ENCODE data around the gene ESYT1. TPM values are rescaled to one million over a fixed set of nuclear protein-coding genes. Genes with fewer than 3 reads are reported as not detected.
A peak's percentile ranks its signal among the peaks of the same experiment; 100 is the strongest.

Gene ESYT1
- polyA plus RNA-seq, 3 donors from 2014 or later = 217 to 502 (median 273) TPM

- Mint-ChIP-seq H3K27ac (peak overlapping the region in 3 of 6 donors; percentile 2 to 24 (median 18)), H3K4me3 (peak overlapping the region in 1 of 5 donors; percentile 2), H3K36me3 (no peaks in the 10 kb centered on the region), H3K27me3 (ENCODE audit: low read depth in 3 of 3) (peaks cover 5 to 21% (median 8%) of the 10 kb centered on the region in 3 donors), H3K9me3 (no peaks in the 10 kb centered on the region), H3K4me1 (peaks cover 38 to 43% of the 10 kb centered on the region in 2 donors)
- no peak for DNase-seq
Observed at GRCh38 chr12:56124133-56124532, 3.9 kb upstream of the ESYT1 start.

GRCh38 chr12:56126732-56127239 lies 1.3 kb upstream of the ESYT1 start:
- Mint-ChIP-seq H3K27me3 (ENCODE audit: low read depth in 3 of 3) (peaks cover 7 to 21% (median 10%) of the 10 kb centered on the region in 3 donors), H3K4me1 (peaks cover 51 to 61% of the 10 kb centered on the region in 2 donors), H3K27ac (peak overlapping the region; percentile 94 to 98 (median 97)), H3K9me3 (no peaks in the 10 kb centered on the region), H3K4me3 (peak overlapping the region; percentile 50 to 99 (median 97)), H3K36me3 (peaks cover 13 to 20% (median 13%) of the 10 kb centered on the region in 3 donors)
- DNase-seq = no peak

GRCh38 chr12:56127485-56127887 lies 581 bp upstream of the ESYT1 start:
- Mint-ChIP-seq H3K27me3 (ENCODE audit: low read depth in 3 of 3) (peaks cover 7 to 21% (median 10%) of the 10 kb centered on the region in 3 donors), H3K27ac (peak overlapping the region; percentile 94 to 98 (median 97)), H3K9me3 (no peaks in the 10 kb centered on the region), H3K4me3 (peak overlapping the region; percentile 93 to 99 (median 98)), H3K36me3 (peaks cover 19 to 27% (median 20%) of the 10 kb centered on the region in 3 donors), H3K4me1 (peaks cover 55 to 68% of the 10 kb centered on the region in 2 donors)
- no peak for DNase-seq

GRCh38 chr12:56128670-56129205 lies 671 bp downstream of the ESYT1 start:
- peak overlapping the region; percentile 94 to 98 (median 97) for H3K27ac Mint-ChIP-seq
- peaks cover 57 to 67% of the 10 kb centered on the region in 2 donors for H3K4me1 Mint-ChIP-seq
- peak overlapping the region; percentile 93 to 99 (median 98) for H3K4me3 Mint-ChIP-seq
- peaks cover 10 to 21% (median 11%) of the 10 kb centered on the region in 3 donors for H3K27me3 Mint-ChIP-seq (ENCODE audit: low read depth in 3 of 3)
- DNase-seq = no peak
- peaks cover 21 to 36% (median 25%) of the 10 kb centered on the region in 3 donors for H3K36me3 Mint-ChIP-seq
- no peaks in the 10 kb centered on the region for H3K9me3 Mint-ChIP-seq

GRCh38 chr12:56129206-56129941 lies 1.3 kb downstream of the ESYT1 start:
- H3K27me3 Mint-ChIP-seq (ENCODE audit: low read depth in 3 of 3) = peaks cover 10 to 21% (median 11%) of the 10 kb centered on the region in 3 donors
- H3K9me3 Mint-ChIP-seq = no peaks in the 10 kb centered on the region
- peak; percentile 84 to 87 (median 85) for DNase-seq
- peak overlapping the region; percentile 93 to 99 (median 98) for H3K4me3 Mint-ChIP-seq
- peak overlapping the region; percentile 94 to 98 (median 97) for H3K27ac Mint-ChIP-seq
- H3K4me1 Mint-ChIP-seq = peaks cover 57 to 60% of the 10 kb centered on the region in 2 donors
- H3K36me3 Mint-ChIP-seq = peaks cover 21 to 43% (median 29%) of the 10 kb centered on the region in 3 donors

- H3K27me3 Mint-ChIP-seq (ENCODE audit: low read depth in 3 of 3) = peaks cover 10 to 21% (median 11%) of the 10 kb centered on the region in 3 donors
- peak overlapping the region; percentile 94 to 98 (median 97) for H3K27ac Mint-ChIP-seq
- H3K9me3 Mint-ChIP-seq = no peaks in the 10 kb centered on the region
- peaks cover 21 to 45% (median 29%) of the 10 kb centered on the region in 3 donors for H3K36me3 Mint-ChIP-seq
- no peak for DNase-seq
- peak overlapping the region; percentile 93 to 99 (median 98) for H3K4me3 Mint-ChIP-seq
- H3K4me1 Mint-ChIP-seq = peaks cover 55 to 59% of the 10 kb centered on the region in 2 donors
Observed at GRCh38 chr12:56129942-56130495, 2.0 kb downstream of the ESYT1 start.

GRCh38 chr12:56130876-56131275 lies 2.8 kb downstream of the ESYT1 start:
- peaks cover 50 to 58% of the 10 kb centered on the region in 2 donors for H3K4me1 Mint-ChIP-seq
- DNase-seq = no peak
- no peaks in the 10 kb centered on the region for H3K9me3 Mint-ChIP-seq
- H3K36me3 Mint-ChIP-seq = peaks cover 25 to 45% (median 30%) of the 10 kb centered on the region in 3 donors
- H3K27me3 Mint-ChIP-seq (ENCODE audit: low read depth in 3 of 3) = peaks cover 10 to 21% (median 11%) of the 10 kb centered on the region in 3 donors
- H3K27ac Mint-ChIP-seq = peak overlapping the region; percentile 94 to 98 (median 97)
- H3K4me3 Mint-ChIP-seq = peak overlapping the region; percentile 52 to 98 (median 97)

GRCh38 chr12:56134897-56135296 lies 6.8 kb downstream of the ESYT1 start:
- Mint-ChIP-seq H3K9me3 (no peaks in the 10 kb centered on the region), H3K4me1 (peaks cover 28 to 38% of the 10 kb centered on the region in 2 donors), H3K27ac (peak overlapping the region in 1 of 6 donors; percentile 46), H3K27me3 (ENCODE audit: low read depth in 3 of 3) (peaks cover 0 to 4% (median 2%) of the 10 kb centered on the region in 3 donors), H3K4me3 (no peak overlapping the region), H3K36me3 (peaks cover 49 to 77% (median 52%) of the 10 kb centered on the region in 3 donors)
- DNase-seq = no peak

- H3K36me3 Mint-ChIP-seq = peaks cover 39 to 65% (median 44%) of the 10 kb centered on the region in 3 donors
- H3K9me3 Mint-ChIP-seq = no peaks in the 10 kb centered on the region
- peak overlapping the region in 4 of 6 donors; percentile 43 to 72 (median 62) for H3K27ac Mint-ChIP-seq
- H3K27me3 Mint-ChIP-seq (ENCODE audit: low read depth in 3 of 3) = peaks cover 0 to 5% (median 2%) of the 10 kb centered on the region in 3 donors
- no peak overlapping the region for H3K4me3 Mint-ChIP-seq
- no peak for DNase-seq
- H3K4me1 Mint-ChIP-seq = peaks cover 9 to 26% of the 10 kb centered on the region in 2 donors
Observed at GRCh38 chr12:56137853-56138571, 9.9 kb downstream of the ESYT1 start.

GRCh38 chr12:56141946-56142784 lies 14.1 kb downstream of the ESYT1 start:
- H3K9me3 Mint-ChIP-seq = no peaks in the 10 kb centered on the region
- peak overlapping the region in 2 of 6 donors; percentile 12 to 53 for H3K27ac Mint-ChIP-seq
- DNase-seq = no peak
- no peak overlapping the region for H3K4me3 Mint-ChIP-seq
- H3K36me3 Mint-ChIP-seq = peaks cover 33 to 58% (median 37%) of the 10 kb centered on the region in 3 donors
- peaks cover 2 to 4% (median 2%) of the 10 kb centered on the region in 3 donors for H3K27me3 Mint-ChIP-seq (ENCODE audit: low read depth in 3 of 3)
- peaks cover 7 to 22% of the 10 kb centered on the region in 2 donors for H3K4me1 Mint-ChIP-seq

- peaks cover 7 to 22% of the 10 kb centered on the region in 2 donors for H3K4me1 Mint-ChIP-seq
- H3K9me3 Mint-ChIP-seq = no peaks in the 10 kb centered on the region
- H3K27ac Mint-ChIP-seq = peak overlapping the region in 5 of 6 donors; percentile 9 to 72 (median 25)
- H3K36me3 Mint-ChIP-seq = peaks cover 29 to 48% (median 32%) of the 10 kb centered on the region in 3 donors
- DNase-seq = no peak
- H3K27me3 Mint-ChIP-seq (ENCODE audit: low read depth in 3 of 3) = peaks cover 2 to 4% (median 2%) of the 10 kb centered on the region in 3 donors
- H3K4me3 Mint-ChIP-seq = no peak overlapping the region
Observed at GRCh38 chr12:56143217-56143616, 15.2 kb downstream of the ESYT1 start.

GRCh38 chr12:56143870-56144269 lies 15.8 kb downstream of the ESYT1 start:
- H3K27ac Mint-ChIP-seq = peak overlapping the region in 5 of 6 donors; percentile 9 to 72 (median 39)
- peaks cover 23 to 42% (median 26%) of the 10 kb centered on the region in 3 donors for H3K36me3 Mint-ChIP-seq
- peaks cover 2 to 17% of the 10 kb centered on the region in 2 donors for H3K4me1 Mint-ChIP-seq
- no peaks in the 10 kb centered on the region for H3K9me3 Mint-ChIP-seq
- H3K27me3 Mint-ChIP-seq (ENCODE audit: low read depth in 3 of 3) = peaks cover 2 to 4% (median 2%) of the 10 kb centered on the region in 3 donors
- no peak for DNase-seq
- no peak overlapping the region for H3K4me3 Mint-ChIP-seq
